ENCODE results near the gene TRIP4.

GRCh38 chr15:64503197-64503596 is 115.6 kb downstream of the TRIP4 start:
- no peak for TF ChIP-seq CTCF (conservative IDR thresholded peaks at IDR 0.05; ENCODE audit: low read depth, low read length)
- no peak for TF ChIP-seq EZH2phosphoT487 (IDR thresholded peaks at IDR 0.05; ENCODE audit: borderline replicate concordance, low read length)
- TF ChIP-seq EZH2 (IDR thresholded peaks at IDR 0.05; ENCODE audit: low read length, unreplicated experiment) = no peak
